HG02938 (cell line): ENCODE results near the gene ADCYAP1.

ENCODE experiments used
- ATAC-seq: cut with Tn5 transposase; IDR thresholded peaks from one replicate; pipeline ENCODE4 v1.9.1; 2021; ENCODE audit warnings: mild to moderate bottlenecking, moderate library complexity; ENCODE audit not compliant: unreplicated experiment

The ADCYAP1 gene

GRCh38 chr18:908758-909724, 4.4 kb downstream of the ADCYAP1 start:
- ATAC-seq: no peak

- no peak for ATAC-seq
These were observed 5.6 kb downstream of the ADCYAP1 start for GRCh38 chr18:910247-910646.

GRCh38 chr18:911025-911424, 6.4 kb downstream of the ADCYAP1 start:
- no peak for ATAC-seq

- ATAC-seq: no peak
These were observed 6.8 kb downstream of the ADCYAP1 start for GRCh38 chr18:911486-911885.

GRCh38 chr18:916562-916961, 11.9 kb downstream of the ADCYAP1 start:
- no peak for ATAC-seq

GRCh38 chr18:919078-919477, 14.4 kb downstream of the ADCYAP1 start:
- no peak for ATAC-seq

GRCh38 chr18:923144-923866, 18.6 kb downstream of the ADCYAP1 start:
- no peak for ATAC-seq

- ATAC-seq: no peak
These were observed 20.3 kb downstream of the ADCYAP1 start for GRCh38 chr18:924987-925386.

GRCh38 chr18:926946-927345, 22.3 kb downstream of the ADCYAP1 start:
- ATAC-seq: no peak

- no peak for ATAC-seq
These were observed 28.4 kb downstream of the ADCYAP1 start for GRCh38 chr18:933082-933481.

- ATAC-seq: no peak
These were observed 30.0 kb downstream of the ADCYAP1 start for GRCh38 chr18:934518-935133.

- ATAC-seq: no peak
These were observed 32.3 kb downstream of the ADCYAP1 start for GRCh38 chr18:936941-937340.

GRCh38 chr18:939166-939565, 34.5 kb downstream of the ADCYAP1 start:
- ATAC-seq: no peak

GRCh38 chr18:939958-940357, 35.3 kb downstream of the ADCYAP1 start:
- no peak for ATAC-seq

- no peak for ATAC-seq
These were observed 36.7 kb downstream of the ADCYAP1 start for GRCh38 chr18:941331-941730.

- ATAC-seq: no peak
These were observed 39.8 kb downstream of the ADCYAP1 start for GRCh38 chr18:944440-944839.

- ATAC-seq: no peak
These were observed 45.3 kb downstream of the ADCYAP1 start for GRCh38 chr18:949724-950631.

- no peak for ATAC-seq
These were observed 46.3 kb downstream of the ADCYAP1 start for GRCh38 chr18:950882-951495.

GRCh38 chr18:955384-956066, 50.9 kb downstream of the ADCYAP1 start:
- no peak for ATAC-seq

- no peak for ATAC-seq
These were observed 53.2 kb downstream of the ADCYAP1 start for GRCh38 chr18:957829-958228.
